Body of pancreas (tissue), 4 donors: ENCODE data around the gene CEP128. TPM values are rescaled to one million over a fixed set of nuclear protein-coding genes. Genes with fewer than 3 reads are reported as not detected.

ENCODE experiments used
- ATAC-seq: fragments of 150-250 bp; one replicate; pipeline ENCODE4 v1.9.1; 2016
- DNase-seq, 4 donors: peaks; one replicate each; pipeline ENCODE4 v3.0.0-alpha.2; 2019
- H3K27ac ChIP-seq, 4 donors: fragments of 200-600 bp; sonication (generic); 1 replicate in 3 of 4; 2 replicates in 1 of 4; pipeline versions ENCODE4 v1.5.1 to v1.6.1; 2016 to 2019; ENCODE audit warnings: mild to moderate bottlenecking in 1 of 4, mixed read lengths in 1 of 4, moderate library complexity in 1 of 4
- H3K27me3 ChIP-seq, 2 donors: fragments of 200-600 bp; sonication (generic); one replicate each; pipeline ENCODE4 v1.6.0; 2016; ENCODE audit warnings: mild to moderate bottlenecking in 1 of 2
- H3K36me3 ChIP-seq, 2 donors: fragments of 200-600 bp; sonication (generic); replicated peaks in 1 of 2; 2 replicates each; pipeline ENCODE4 v1.5.1; 2016; ENCODE audit warnings: low read depth in 2 of 2; ENCODE audit not compliant: insufficient read depth in 1 of 2
- H3K4me1 ChIP-seq: fragments of 200-600 bp; sonication (generic); one replicate; pipeline ENCODE4 v1.6.0; 2016
- H3K4me3 ChIP-seq, 2 donors: fragments of 200-600 bp; sonication (generic); 1 replicate in 1 of 2; 2 replicates in 1 of 2; pipeline ENCODE4 v1.5.1; 2016 to 2019
- H3K9me3 ChIP-seq, 3 donors: fragments of 200-600 bp; sonication (generic); 1 replicate in 2 of 3; 2 replicates in 1 of 3; pipeline ENCODE4 v1.5.1; 2016
- POLR2A ChIP-seq, 3 donors: fragments of 450-650 bp; IDR thresholded peaks; one replicate each; pipeline ENCODE4 v1.6.1; 2016; ENCODE audit warnings: antibody characterized with exemption in 3 of 3, mild to moderate bottlenecking in 2 of 3
- WGBS, 2 donors: methylation state at CpG; one replicate each; pipeline ENCODE4 v1.1.5; 2017; 5-methylcytosine and 5-hydroxymethylcytosine counted together
- intact Hi-C: fragments of 100-400 bp; cut with DNase I; formaldehyde crosslinking; loops from one replicate; pipeline ENCODE4 v1.15.1; 2023
- total RNA-seq, 2 donors: library from RNA; depleted of rRNA; stranded (reverse); fragments of >200 nt; gene quantifications; one replicate each; pipeline ENCODE4 v1.1.0, GENCODE V29; 2016
- TF ChIP-seq, protein P1 (sequence below), 7 experiments: fragments of 450-650 bp in 4 of 7; fragments of 200-600 bp in 3 of 7; sonication (generic) in 3 of 7; IDR thresholded peaks; one replicate each; pipeline ENCODE4 v1.5.1; 2016 to 2019; ENCODE audit warnings: antibody characterized with exemption in 7 of 7

CEP128 gene
- total RNA-seq, 2 donors from 2014 or later = 7.8 to 14.5 TPM

DNA sequence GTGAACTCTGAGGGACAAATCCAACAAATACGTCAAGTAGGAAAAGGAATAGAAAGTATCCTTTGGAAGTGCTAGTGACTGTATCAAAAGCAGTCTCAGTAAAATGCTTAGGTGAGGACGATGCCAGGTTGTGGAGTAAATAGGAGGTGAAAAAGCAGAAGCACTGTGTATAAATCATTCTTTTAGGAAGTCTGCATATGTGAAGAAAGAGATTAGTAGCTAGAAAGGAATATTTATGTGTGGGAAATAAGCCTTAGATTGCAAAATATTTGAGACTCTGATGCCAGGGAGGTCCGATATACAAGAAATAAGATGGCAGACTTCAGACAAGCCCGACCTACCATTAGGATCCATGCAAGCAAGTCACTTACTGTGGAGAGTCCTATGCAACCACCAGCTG is 7.9 kb downstream of the CEP128 start:
- intact Hi-C loops = no loop called here

DNA sequence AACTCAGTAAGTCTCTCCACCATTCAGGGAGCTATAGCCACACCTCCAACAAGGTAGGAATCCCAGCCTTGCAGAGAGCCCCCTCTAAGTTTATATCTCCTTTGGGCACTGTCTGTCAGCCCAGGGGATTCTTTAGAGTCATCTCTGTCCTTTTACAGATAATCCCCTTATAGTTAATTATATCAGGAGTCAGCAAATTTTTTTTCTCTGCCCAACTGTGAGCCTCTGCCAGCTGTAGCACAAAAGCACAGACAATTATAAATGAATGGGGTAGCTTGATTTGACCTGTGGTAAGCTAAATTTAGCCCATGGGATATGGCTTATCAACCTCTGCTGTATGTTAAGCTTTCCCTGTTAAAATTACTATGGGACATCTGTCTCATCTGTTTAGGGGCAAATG is 8.3 kb downstream of the CEP128 start:
- no peak overlapping the region for H3K27ac ChIP-seq
- H3K36me3 ChIP-seq = no peaks in the 10 kb centered on the region
- no peaks in the 10 kb centered on the region for H3K9me3 ChIP-seq
- no peak overlapping the region for H3K4me3 ChIP-seq
- intact Hi-C loops = no loop called here
- H3K27me3 ChIP-seq = no peaks in the 10 kb centered on the region
- ATAC-seq (no peak), DNase-seq (no peak)
- H3K4me1 ChIP-seq = no peaks in the 10 kb centered on the region
- no peak for TF ChIP-seq POLR2A (IDR thresholded peaks at IDR 0.05)
- TF ChIP-seq, protein P1, sequence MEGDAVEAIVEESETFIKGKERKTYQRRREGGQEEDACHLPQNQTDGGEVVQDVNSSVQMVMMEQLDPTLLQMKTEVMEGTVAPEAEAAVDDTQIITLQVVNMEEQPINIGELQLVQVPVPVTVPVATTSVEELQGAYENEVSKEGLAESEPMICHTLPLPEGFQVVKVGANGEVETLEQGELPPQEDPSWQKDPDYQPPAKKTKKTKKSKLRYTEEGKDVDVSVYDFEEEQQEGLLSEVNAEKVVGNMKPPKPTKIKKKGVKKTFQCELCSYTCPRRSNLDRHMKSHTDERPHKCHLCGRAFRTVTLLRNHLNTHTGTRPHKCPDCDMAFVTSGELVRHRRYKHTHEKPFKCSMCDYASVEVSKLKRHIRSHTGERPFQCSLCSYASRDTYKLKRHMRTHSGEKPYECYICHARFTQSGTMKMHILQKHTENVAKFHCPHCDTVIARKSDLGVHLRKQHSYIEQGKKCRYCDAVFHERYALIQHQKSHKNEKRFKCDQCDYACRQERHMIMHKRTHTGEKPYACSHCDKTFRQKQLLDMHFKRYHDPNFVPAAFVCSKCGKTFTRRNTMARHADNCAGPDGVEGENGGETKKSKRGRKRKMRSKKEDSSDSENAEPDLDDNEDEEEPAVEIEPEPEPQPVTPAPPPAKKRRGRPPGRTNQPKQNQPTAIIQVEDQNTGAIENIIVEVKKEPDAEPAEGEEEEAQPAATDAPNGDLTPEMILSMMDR (IDR thresholded peaks at IDR 0.05) = no peak

More for the DNA sequence above, 7.9 kb downstream of the CEP128 start:
- Histone ChIP-seq H3K27me3 (no peaks in the 10 kb centered on the region), H3K36me3 (no peaks in the 10 kb centered on the region), H3K4me3 (no peak overlapping the region), H3K27ac (no peak overlapping the region), H3K4me1 (no peaks in the 10 kb centered on the region), H3K9me3 (no peaks in the 10 kb centered on the region)
- ATAC-seq (no peak), DNase-seq (no peak)
- WGBS, 2 donors = 65 to 75% methylated on average over 4 of the region's 4 CpGs
- TF ChIP-seq POLR2A (IDR thresholded peaks at IDR 0.05) = no peak
- TF ChIP-seq, protein P1 (IDR thresholded peaks at IDR 0.05) = no peak

GRCh38 chr14:80930836-80931389 is 10.6 kb downstream of the CEP128 start:
- intact Hi-C loops = no loop called here
- Histone ChIP-seq H3K9me3 (no peaks in the 10 kb centered on the region), H3K36me3 (no peaks in the 10 kb centered on the region), H3K27me3 (no peaks in the 10 kb centered on the region), H3K4me3 (no peak overlapping the region), H3K27ac (no peak overlapping the region), H3K4me1 (no peaks in the 10 kb centered on the region)
- ATAC-seq (no peak), DNase-seq (peak in 1 of 4 donors; percentile 22)
- WGBS, 2 donors = 49 to 76% methylated on average over 8 of the region's 8 CpGs
- TF ChIP-seq, protein P1 (IDR thresholded peaks at IDR 0.05) = no peak
- no peak for TF ChIP-seq POLR2A (IDR thresholded peaks at IDR 0.05)

DNA sequence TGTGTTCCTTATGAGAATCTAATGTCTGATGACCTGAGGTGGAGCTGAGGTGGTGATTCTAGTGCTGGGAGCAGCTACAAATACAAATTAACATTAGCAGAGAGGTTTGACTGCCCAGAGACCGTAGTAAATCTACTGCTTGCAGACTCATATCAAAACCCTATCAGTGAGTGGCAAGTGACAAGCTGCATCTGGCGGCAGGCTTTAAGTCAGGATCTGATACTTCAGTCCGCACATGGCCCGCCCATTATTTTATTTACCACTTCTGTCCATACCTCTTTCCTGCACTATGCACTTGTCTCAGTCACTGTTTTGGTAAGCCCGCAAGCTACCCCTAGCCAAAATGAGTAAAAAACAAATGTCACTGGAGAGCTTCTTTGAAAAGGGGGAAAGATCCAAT is 11.4 kb downstream of the CEP128 start:
- DNase-seq (no peak), ATAC-seq (no peak)
- intact Hi-C loops = no loop called here
- Histone ChIP-seq H3K9me3 (no peaks in the 10 kb centered on the region), H3K4me1 (no peaks in the 10 kb centered on the region), H3K4me3 (no peak overlapping the region), H3K27me3 (no peaks in the 10 kb centered on the region), H3K36me3 (no peaks in the 10 kb centered on the region), H3K27ac (no peak overlapping the region)
- TF ChIP-seq, protein P1 (IDR thresholded peaks at IDR 0.05) = no peak
- TF ChIP-seq POLR2A (IDR thresholded peaks at IDR 0.05) = no peak
- 85 to 87% methylated on average over 5 of the region's 5 CpGs for WGBS, 2 donors
